SU-DHL-6 (cell line): ENCODE results near the gene AGAP1.

Experiments
- H2AFZ ChIP-seq: fragments of 200-600 bp; sonication (generic); 2 replicates; pipeline ENCODE4 v1.6.1; 2014; ENCODE audit warnings: low read depth, mild to moderate bottlenecking, moderate library complexity, mixed read lengths, antibody characterized with exemption, low read length; ENCODE audit not compliant: severe bottlenecking
- H3F3A ChIP-seq: fragments of 200-600 bp; shearing (Covaris generic); 2 replicates; pipeline ENCODE4 v1.6.0; 2016; ENCODE audit warnings: antibody characterized with exemption, mild to moderate bottlenecking; ENCODE audit not compliant: insufficient read depth
- H3K27ac ChIP-seq: fragments of 200-600 bp; sonication (generic); 2 replicates; pipeline ENCODE4 v1.5.1; 2016; ENCODE audit warnings: low read depth, mild to moderate bottlenecking, low read length, moderate library complexity, mixed read lengths
- H3K27me3 ChIP-seq: fragments of 200-600 bp; sonication (generic), shearing (Covaris generic); 2 replicates; pipeline ENCODE4 v1.6.0; 2014; ENCODE audit warnings: mild to moderate bottlenecking, low read length
- H3K36me3 ChIP-seq: fragments of 200-600 bp; sonication (generic); 2 replicates; pipeline ENCODE4 v1.6.1; 2014; ENCODE audit warnings: mild to moderate bottlenecking, low read length, mixed read lengths
- H3K4me2 ChIP-seq: fragments of 300-600, 200-600 bp; shearing (Covaris generic), sonication (generic); 2 replicates; pipeline ENCODE4 v1.6.0; 2014; ENCODE audit warnings: low read length, low read depth, mild to moderate bottlenecking; ENCODE audit not compliant: poor library complexity, severe bottlenecking
- H3K4me3 ChIP-seq: fragments of 200-600 bp; sonication (generic); 2 replicates; pipeline ENCODE4 v1.5.1; 2014; ENCODE audit warnings: antibody characterized with exemption, low read length, mild to moderate bottlenecking, mixed read lengths; ENCODE audit not compliant: insufficient read depth, poor library complexity, severe bottlenecking
- H3K79me2 ChIP-seq: fragments of 200-600 bp; sonication (generic); 2 replicates; pipeline ENCODE4 v1.6.1; 2014; ENCODE audit warnings: mild to moderate bottlenecking, low read length, moderate library complexity; ENCODE audit not compliant: insufficient read depth
- H3K9ac ChIP-seq: fragments of 200-600 bp; sonication (generic); 2 replicates; pipeline ENCODE4 v1.7.0; 2014; ENCODE audit warnings: mild to moderate bottlenecking, low read length
- H3K9me2 ChIP-seq: fragments of 200-600 bp; sonication (generic); replicated peaks from 2 replicates; pipeline ENCODE4 v1.6.1; 2014; ENCODE audit warnings: low read length; ENCODE audit not compliant: insufficient read depth
- H3K9me3 ChIP-seq: fragments of 200-600 bp; sonication (generic); 2 replicates; pipeline ENCODE4 v1.6.1; 2014; ENCODE audit warnings: low read length, mixed read lengths; ENCODE audit not compliant: insufficient read depth
- H4K20me1 ChIP-seq: fragments of 200-600 bp; sonication (generic); 2 replicates; pipeline ENCODE4 v1.6.1; 2014; ENCODE audit warnings: low read depth, mild to moderate bottlenecking, antibody characterized with exemption, low read length, moderate library complexity, mixed read lengths
- CTCF ChIP-seq: fragments of 200-600 bp; sonication (generic); IDR thresholded peaks from one replicate; pipeline ENCODE4 v1.5.1; 2017; ENCODE audit warnings: antibody characterized with exemption, mild to moderate bottlenecking, low read length, moderate library complexity; ENCODE audit not compliant: insufficient read depth, poor library complexity, severe bottlenecking
- EZH2phosphoT487 ChIP-seq: fragments of 200-600 bp; sonication (generic), shearing (Covaris generic); conservative IDR thresholded peaks from 2 replicates; pipeline ENCODE4 v1.6.1; 2018; ENCODE audit warnings: mild to moderate bottlenecking, antibody characterized with exemption, low read length, moderate library complexity, mixed read lengths

AGAP1 gene

GRCh38 chr2:235949567-235950472 lies 456.0 kb downstream of the AGAP1 start:
- H3K9ac ChIP-seq = no peak overlapping the region
- no peaks in the 10 kb centered on the region for H4K20me1 ChIP-seq
- no peaks in the 10 kb centered on the region for H3K79me2 ChIP-seq
- H3K4me2 ChIP-seq = no peak overlapping the region
- no peaks in the 10 kb centered on the region for H3K27me3 ChIP-seq
- TF ChIP-seq CTCF (no peak), EZH2phosphoT487 (no peak)
- H3K36me3 ChIP-seq = no peaks in the 10 kb centered on the region
- no peak overlapping the region for H2AFZ ChIP-seq
- H3F3A ChIP-seq = no peaks in the 10 kb centered on the region
- H3K9me2 ChIP-seq = no peaks in the 10 kb centered on the region
- H3K9me3 ChIP-seq = no peaks in the 10 kb centered on the region
- H3K27ac ChIP-seq = no peak overlapping the region
- H3K4me3 ChIP-seq = no peak overlapping the region

GRCh38 chr2:235950473-235950809 lies 456.6 kb downstream of the AGAP1 start:
- H3K9me2 ChIP-seq = no peaks in the 10 kb centered on the region
- H3K9ac ChIP-seq = no peak overlapping the region
- H3K27ac ChIP-seq = no peak overlapping the region
- H3F3A ChIP-seq = no peaks in the 10 kb centered on the region
- H3K79me2 ChIP-seq = no peaks in the 10 kb centered on the region
- H3K36me3 ChIP-seq = no peaks in the 10 kb centered on the region
- no peaks in the 10 kb centered on the region for H3K9me3 ChIP-seq
- H3K27me3 ChIP-seq = no peaks in the 10 kb centered on the region
- H4K20me1 ChIP-seq = no peaks in the 10 kb centered on the region
- H2AFZ ChIP-seq = no peak overlapping the region
- H3K4me2 ChIP-seq = no peak overlapping the region
- no peak overlapping the region for H3K4me3 ChIP-seq
- no peak for TF ChIP-seq EZH2phosphoT487
- no peak for TF ChIP-seq CTCF

- no peaks in the 10 kb centered on the region for H4K20me1 ChIP-seq
- TF ChIP-seq CTCF (no peak), EZH2phosphoT487 (no peak)
- no peak overlapping the region for H3K4me3 ChIP-seq
- H3K4me2 ChIP-seq = no peak overlapping the region
- H3K9ac ChIP-seq = no peak overlapping the region
- H3K9me3 ChIP-seq = no peaks in the 10 kb centered on the region
- no peaks in the 10 kb centered on the region for H3K79me2 ChIP-seq
- H3K27me3 ChIP-seq = no peaks in the 10 kb centered on the region
- H3K36me3 ChIP-seq = no peaks in the 10 kb centered on the region
- H2AFZ ChIP-seq = no peak overlapping the region
- H3K9me2 ChIP-seq = no peaks in the 10 kb centered on the region
- H3F3A ChIP-seq = no peaks in the 10 kb centered on the region
- H3K27ac ChIP-seq = no peak overlapping the region
Observed at GRCh38 chr2:235951493-235951892, 457.6 kb downstream of the AGAP1 start.
